ENCODE results near the gene GIPC1. TPM values are rescaled to one million over a fixed set of nuclear protein-coding genes. Genes with fewer than 3 reads are reported as not detected.

Gene GIPC1
- total and polyA plus RNA-seq, 9 of the 15 experiments (the other 6 are each of a cell fraction or from before 2014, with no cell fraction given): 0.49 to 54.7 (median 24.8) TPM

- peak overlapping the region; percentile 82; the same call in 1 of the 2 replicates for H3K4me2 ChIP-seq (ENCODE audit: insufficient read depth, low read length)
- peaks cover 5% of the 10 kb centered on the region; the same call in 2 of the 3 replicates for H3K79me2 ChIP-seq (ENCODE audit: control insufficient read depth, insufficient read depth, low read length)
- POLR2A ChIA-PET: interaction anchor here (0.7 to 2.1 kb wide), 5 partner anchors 9 to 20 kb away, joined by 3 to 11 read pairs (median 7); no protein-coding TSS in a partner anchor
- CTCF ChIA-PET (ENCODE audit: low intra/inter-chr PET ratio): interaction anchor here (0.6 kb wide), 1 partner anchor 11 kb away, joined by 3 read pairs; no protein-coding TSS in a partner anchor
- FAIRE-seq: peak; percentile 84
- intact Hi-C loops (cut with micrococcal nuclease) (no loop called here), in situ Hi-C loops (cut with MboI) (no loop called here)
- BruUV-seq (replicated peaks): no TSS peak
- H2AFZ ChIP-seq (ENCODE audit: low read depth, low read length): peak overlapping the region; percentile 93
- ATAC-seq: peak; percentile 19; the same call in 1 of the 3 replicates
- peak in 2 of 4 experiments; percentile 6 to 69 for DNase-seq (ENCODE audit: extremely low read depth in 1 of 4, low spot score in 3 of 4)
- no peaks in the 10 kb centered on the region for H3K36me3 ChIP-seq (ENCODE audit: control insufficient read depth, insufficient read depth, low read length)
- H3K9me1 ChIP-seq (ENCODE audit: control insufficient read depth, insufficient read depth, low read length): no peaks in the 10 kb centered on the region
- no peak overlapping the region for H3K27ac ChIP-seq (ENCODE audit: extremely low read depth, low read depth, low read length)
- peaks cover 16 to 29% of the 10 kb centered on the region in 2 experiments; a peak in 4 of 5 replicates for H3K4me1 ChIP-seq (replicated peaks in 1 of 2; ENCODE audit: control insufficient read depth in 2 of 2, insufficient read depth in 2 of 2, low read length in 2 of 2)
- whole genome bisulfite sequencing (ENCODE audit: insufficient coverage, low coverage, missing lambda C conversion rate): 33% methylated on average over 6 of the region's 6 CpGs
- peak overlapping the region in 1 of 2 experiments; percentile 80; a peak in 2 of 4 replicates for H3K9ac ChIP-seq (ENCODE audit: insufficient read depth in 1 of 2, low read depth in 2 of 2, low read length in 2 of 2)
- H4K20me1 ChIP-seq (replicated peaks; ENCODE audit: control insufficient read depth, insufficient read depth, low read length): no peaks in the 10 kb centered on the region
- H3K4me3 ChIP-seq: no peak overlapping the region
- H3K27me3 ChIP-seq (ENCODE audit: control insufficient read depth in 2 of 2, insufficient read depth in 2 of 2, low read length in 2 of 2): no peaks in the 10 kb centered on the region
- H3K9me3 ChIP-seq (replicated peaks; ENCODE audit: control insufficient read depth, insufficient read depth, low read depth, low read length): no peaks in the 10 kb centered on the region
- TF ChIP-seq HDAC3 (IDR thresholded peaks at IDR 0.05; ENCODE audit: borderline replicate concordance, partially characterized antibody): no peak
- TF ChIP-seq ZZZ3 (IDR thresholded peaks at IDR 0.05): no peak
- TF ChIP-seq GABPB2 (CRISPR knock-in tag; conservative IDR thresholded peaks at IDR 0.05): no peak
- TF ChIP-seq SIX5 (IDR thresholded peaks at IDR 0.05; ENCODE audit: borderline replicate concordance in 1 of 2, insufficient read depth in 1 of 2, low read depth in 1 of 2, low read length in 2 of 2): peak in 1 of 2 experiments; percentile 11; a peak in 1 of 4 replicates
- TF ChIP-seq ZNF384 (IDR thresholded peaks at IDR 0.05; ENCODE audit: low read depth, low read length): no peak
- TF ChIP-seq BDP1 (IDR thresholded peaks at IDR 0.05; ENCODE audit: insufficient read depth, insufficient read length): no peak
- TF ChIP-seq, protein P1, sequence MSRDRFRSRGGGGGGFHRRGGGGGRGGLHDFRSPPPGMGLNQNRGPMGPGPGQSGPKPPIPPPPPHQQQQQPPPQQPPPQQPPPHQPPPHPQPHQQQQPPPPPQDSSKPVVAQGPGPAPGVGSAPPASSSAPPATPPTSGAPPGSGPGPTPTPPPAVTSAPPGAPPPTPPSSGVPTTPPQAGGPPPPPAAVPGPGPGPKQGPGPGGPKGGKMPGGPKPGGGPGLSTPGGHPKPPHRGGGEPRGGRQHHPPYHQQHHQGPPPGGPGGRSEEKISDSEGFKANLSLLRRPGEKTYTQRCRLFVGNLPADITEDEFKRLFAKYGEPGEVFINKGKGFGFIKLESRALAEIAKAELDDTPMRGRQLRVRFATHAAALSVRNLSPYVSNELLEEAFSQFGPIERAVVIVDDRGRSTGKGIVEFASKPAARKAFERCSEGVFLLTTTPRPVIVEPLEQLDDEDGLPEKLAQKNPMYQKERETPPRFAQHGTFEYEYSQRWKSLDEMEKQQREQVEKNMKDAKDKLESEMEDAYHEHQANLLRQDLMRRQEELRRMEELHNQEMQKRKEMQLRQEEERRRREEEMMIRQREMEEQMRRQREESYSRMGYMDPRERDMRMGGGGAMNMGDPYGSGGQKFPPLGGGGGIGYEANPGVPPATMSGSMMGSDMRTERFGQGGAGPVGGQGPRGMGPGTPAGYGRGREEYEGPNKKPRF (IDR thresholded peaks at IDR 0.05; ENCODE audit: low read depth, low read length): no peak
- no peak for TF ChIP-seq PYGO2 (tag; IDR thresholded peaks at IDR 0.05)
- TF ChIP-seq, protein P2, sequence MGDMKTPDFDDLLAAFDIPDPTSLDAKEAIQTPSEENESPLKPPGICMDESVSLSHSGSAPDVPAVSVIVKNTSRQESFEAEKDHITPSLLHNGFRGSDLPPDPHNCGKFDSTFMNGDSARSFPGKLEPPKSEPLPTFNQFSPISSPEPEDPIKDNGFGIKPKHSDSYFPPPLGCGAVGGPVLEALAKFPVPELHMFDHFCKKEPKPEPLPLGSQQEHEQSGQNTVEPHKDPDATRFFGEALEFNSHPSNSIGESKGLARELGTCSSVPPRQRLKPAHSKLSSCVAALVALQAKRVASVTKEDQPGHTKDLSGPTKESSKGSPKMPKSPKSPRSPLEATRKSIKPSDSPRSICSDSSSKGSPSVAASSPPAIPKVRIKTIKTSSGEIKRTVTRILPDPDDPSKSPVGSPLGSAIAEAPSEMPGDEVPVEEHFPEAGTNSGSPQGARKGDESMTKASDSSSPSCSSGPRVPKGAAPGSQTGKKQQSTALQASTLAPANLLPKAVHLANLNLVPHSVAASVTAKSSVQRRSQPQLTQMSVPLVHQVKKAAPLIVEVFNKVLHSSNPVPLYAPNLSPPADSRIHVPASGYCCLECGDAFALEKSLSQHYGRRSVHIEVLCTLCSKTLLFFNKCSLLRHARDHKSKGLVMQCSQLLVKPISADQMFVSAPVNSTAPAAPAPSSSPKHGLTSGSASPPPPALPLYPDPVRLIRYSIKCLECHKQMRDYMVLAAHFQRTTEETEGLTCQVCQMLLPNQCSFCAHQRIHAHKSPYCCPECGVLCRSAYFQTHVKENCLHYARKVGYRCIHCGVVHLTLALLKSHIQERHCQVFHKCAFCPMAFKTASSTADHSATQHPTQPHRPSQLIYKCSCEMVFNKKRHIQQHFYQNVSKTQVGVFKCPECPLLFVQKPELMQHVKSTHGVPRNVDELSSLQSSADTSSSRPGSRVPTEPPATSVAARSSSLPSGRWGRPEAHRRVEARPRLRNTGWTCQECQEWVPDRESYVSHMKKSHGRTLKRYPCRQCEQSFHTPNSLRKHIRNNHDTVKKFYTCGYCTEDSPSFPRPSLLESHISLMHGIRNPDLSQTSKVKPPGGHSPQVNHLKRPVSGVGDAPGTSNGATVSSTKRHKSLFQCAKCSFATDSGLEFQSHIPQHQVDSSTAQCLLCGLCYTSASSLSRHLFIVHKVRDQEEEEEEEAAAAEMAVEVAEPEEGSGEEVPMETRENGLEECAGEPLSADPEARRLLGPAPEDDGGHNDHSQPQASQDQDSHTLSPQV (IDR thresholded peaks at IDR 0.05): no peak
- TF ChIP-seq ZNF311 (CRISPR knock-in tag; IDR thresholded peaks at IDR 0.05): no peak
- TF ChIP-seq MEIS2 (IDR thresholded peaks at IDR 0.05; ENCODE audit: partially characterized antibody): no peak
- no peak for TF ChIP-seq MED1 (CRISPR knock-in tag; IDR thresholded peaks at IDR 0.05; ENCODE audit: borderline replicate concordance)
Measured at GRCh38 chr19:14497228-14497921, 1.4 kb upstream of the GIPC1 start.

All from K562 (cell line).